Urinary bladder (tissue), 4 donors: ENCODE results near the gene WDR1. TPM values are rescaled to one million over a fixed set of nuclear protein-coding genes. Genes with fewer than 3 reads are reported as not detected.

Source experiments
- DNase-seq: peaks from one replicate; pipeline ENCODE4 v3.0.0-alpha.2; 2015; ENCODE audit errors: extremely low spot score
- H3K27ac ChIP-seq: one replicate; pipeline ENCODE4 v1.5.1; 2013; ENCODE audit warnings: low read depth, mild to moderate bottlenecking, moderate library complexity
- H3K36me3 ChIP-seq: one replicate; pipeline ENCODE4 v1.6.1; 2013; ENCODE audit warnings: mild to moderate bottlenecking, moderate library complexity; ENCODE audit not compliant: insufficient read depth
- H3K4me1 ChIP-seq: one replicate; pipeline ENCODE4 v1.6.1; 2013; ENCODE audit warnings: mild to moderate bottlenecking, moderate library complexity; ENCODE audit not compliant: insufficient read depth
- H3K4me3 ChIP-seq: one replicate; pipeline ENCODE4 v1.5.1; 2013; ENCODE audit warnings: low read depth, low read length
- WGBS: extraction: QIAGEN DNeasy Blood & Tissue Kit; methylation state at CpG from one replicate; pipeline ENCODE4 v1.1.7; 2013; 5-methylcytosine and 5-hydroxymethylcytosine counted together
- polyA plus RNA-seq: library from polyadenylated mRNA; stranded (reverse); fragments of 200-250 nt; gene quantifications from one replicate; pipeline ENCODE4 v1.2.3, GENCODE V29; 2013
- total RNA-seq: library from RNA; depleted of rRNA; stranded (reverse); fragments of >200 nt; gene quantifications from one replicate; pipeline ENCODE4 v1.2.3, GENCODE V29; 2014
- donor health status: healthy with polysubstance abuse.
- donor health status: healthy.

Gene WDR1
- total and polyA plus RNA-seq, 2 donors, result 107 to 361 TPM

GRCh38 chr4:10095296-10095991 lies 21.2 kb downstream of the WDR1 start:
- 80% methylated on average over 13 of the region's 13 CpGs for WGBS
- H3K4me3 ChIP-seq, result no peak overlapping the region
- no peaks in the 10 kb centered on the region for H3K4me1 ChIP-seq
- peaks cover 4% of the 10 kb centered on the region for H3K36me3 ChIP-seq
- H3K27ac ChIP-seq, result no peak overlapping the region
- no peak for DNase-seq

GRCh38 chr4:10094841-10095240 lies 21.8 kb downstream of the WDR1 start:
- Histone ChIP-seq H3K4me1 (no peaks in the 10 kb centered on the region), H3K36me3 (peaks cover 4% of the 10 kb centered on the region), H3K27ac (no peak overlapping the region), H3K4me3 (no peak overlapping the region)
- WGBS, result 72% methylated on average over 13 of the region's 13 CpGs
- DNase-seq, result no peak

GRCh38 chr4:10093801-10094552 lies 22.6 kb downstream of the WDR1 start:
- no peaks in the 10 kb centered on the region for H3K4me1 ChIP-seq
- WGBS, result 58% methylated on average over 12 of the region's 12 CpGs
- no peak overlapping the region for H3K27ac ChIP-seq
- H3K36me3 ChIP-seq, result peaks cover 4% of the 10 kb centered on the region
- DNase-seq, result no peak
- H3K4me3 ChIP-seq, result no peak overlapping the region

GRCh38 chr4:10093271-10093621 lies 23.4 kb downstream of the WDR1 start:
- DNase-seq, result no peak
- 76% methylated on average over 11 of the region's 11 CpGs for WGBS
- no peak overlapping the region for H3K27ac ChIP-seq
- H3K4me1 ChIP-seq, result no peaks in the 10 kb centered on the region
- H3K36me3 ChIP-seq, result peaks cover 4% of the 10 kb centered on the region
- H3K4me3 ChIP-seq, result no peak overlapping the region

- Histone ChIP-seq H3K27ac (no peak overlapping the region), H3K4me3 (no peak overlapping the region), H3K36me3 (peaks cover 4% of the 10 kb centered on the region), H3K4me1 (no peaks in the 10 kb centered on the region)
- no peak for DNase-seq
- WGBS, result 21% methylated on average over 19 of the region's 19 CpGs
Observed at GRCh38 chr4:10092481-10093270, 23.9 kb downstream of the WDR1 start.

GRCh38 chr4:10091531-10092181 lies 24.9 kb downstream of the WDR1 start:
- DNase-seq, result no peak
- no peak overlapping the region for H3K27ac ChIP-seq
- peaks cover 4% of the 10 kb centered on the region for H3K36me3 ChIP-seq
- H3K4me1 ChIP-seq, result no peaks in the 10 kb centered on the region
- no peak overlapping the region for H3K4me3 ChIP-seq
- WGBS, result 91% methylated on average over 19 of the region's 19 CpGs

- Histone ChIP-seq H3K36me3 (peaks cover 4% of the 10 kb centered on the region), H3K4me1 (no peaks in the 10 kb centered on the region), H3K27ac (no peak overlapping the region), H3K4me3 (no peak overlapping the region)
- no peak for DNase-seq
- WGBS, result 88% methylated on average over 21 of the region's 21 CpGs
Observed at GRCh38 chr4:10090467-10091250, 25.9 kb downstream of the WDR1 start.

GRCh38 chr4:10089346-10089745 lies 27.3 kb downstream of the WDR1 start:
- no peak overlapping the region for H3K4me3 ChIP-seq
- no peak overlapping the region for H3K27ac ChIP-seq

GRCh38 chr4:10088135-10089010 lies 28.2 kb downstream of the WDR1 start:
- 80% methylated on average over 28 of the region's 28 CpGs for WGBS
- Histone ChIP-seq H3K4me1 (no peaks in the 10 kb centered on the region), H3K27ac (no peak overlapping the region), H3K36me3 (peaks cover 11% of the 10 kb centered on the region), H3K4me3 (no peak overlapping the region)
- DNase-seq, result no peak

More at GRCh38 chr4:10089346-10089745, 27.3 kb downstream of the WDR1 start:
- WGBS, result 80% methylated on average over 11 of the region's 11 CpGs
- H3K4me1 ChIP-seq, result no peaks in the 10 kb centered on the region
- peaks cover 8% of the 10 kb centered on the region for H3K36me3 ChIP-seq
- no peak for DNase-seq

GRCh38 chr4:10087152-10087791 lies 29.3 kb downstream of the WDR1 start:
- WGBS, result 96% methylated on average over 12 of the region's 12 CpGs
- H3K4me1 ChIP-seq, result no peaks in the 10 kb centered on the region
- no peak overlapping the region for H3K4me3 ChIP-seq
- no peak overlapping the region for H3K27ac ChIP-seq
- peaks cover 11% of the 10 kb centered on the region for H3K36me3 ChIP-seq
- DNase-seq, result no peak

GRCh38 chr4:10086506-10087120 lies 30.0 kb downstream of the WDR1 start:
- Histone ChIP-seq H3K36me3 (peaks cover 8% of the 10 kb centered on the region), H3K4me3 (no peak overlapping the region), H3K4me1 (no peaks in the 10 kb centered on the region), H3K27ac (no peak overlapping the region)
- 88% methylated on average over 13 of the region's 13 CpGs for WGBS
- DNase-seq, result no peak
